Omental fat pad (tissue), 4 donors: ENCODE data around the gene OMA1. TPM values are rescaled to one million over a fixed set of nuclear protein-coding genes. Genes with fewer than 3 reads are reported as not detected.
"Not testable (repeated sequence)": the region's sequence is repeated elsewhere in the genome, so short reads cannot be mapped to it uniquely, and the experiment has no call there.

ENCODE experiments used
- ATAC-seq: fragments of 150-250 bp; one replicate; pipeline ENCODE4 v1.9.1; 2016; ENCODE audit warnings: mild to moderate bottlenecking, moderate library complexity; ENCODE audit not compliant: low FRiP score
- DNase-seq: peaks from one replicate; pipeline ENCODE4 v3.0.0-alpha.2; 2019; ENCODE audit warnings: low spot score
- CTCF ChIP-seq, 3 donors: fragments of 450-650 bp; IDR thresholded peaks; one replicate each; pipeline ENCODE4 v1.5.1; 2016 to 2017; ENCODE audit warnings: antibody characterized with exemption in 3 of 3, mild to moderate bottlenecking in 3 of 3, moderate library complexity in 2 of 3
- total RNA-seq, 4 donors: library from RNA; depleted of rRNA; stranded (reverse); fragments of >200 nt; gene quantifications; one replicate each; pipeline ENCODE4 v1.1.0, GENCODE V29; 2016

The OMA1 gene
- total RNA-seq, 4 donors from 2014 or later, result 13.8 to 23.2 (median 20.3) TPM

- no peak for TF ChIP-seq CTCF (IDR thresholded peaks at IDR 0.05)
- no peak for ATAC-seq
- DNase-seq, result no peak
These were observed 21.8 kb upstream of the OMA1 start for GRCh38 chr1:58568271-58568860.

- DNase-seq (no peak), ATAC-seq (no peak)
- TF ChIP-seq CTCF (IDR thresholded peaks at IDR 0.05), result no peak
These were observed 19.8 kb upstream of the OMA1 start for GRCh38 chr1:58566339-58566738.

GRCh38 chr1:58563715-58564114 is 17.2 kb upstream of the OMA1 start:
- DNase-seq, result not testable (repeated sequence)

GRCh38 chr1:58561633-58562032 is 15.1 kb upstream of the OMA1 start:
- TF ChIP-seq CTCF (IDR thresholded peaks at IDR 0.05), result no peak
- ATAC-seq, result no peak
- DNase-seq, result no peak

More at GRCh38 chr1:58563715-58564114, 17.2 kb upstream of the OMA1 start:
- ATAC-seq, result not testable (repeated sequence)

GRCh38 chr1:58555393-58555792 is 8.9 kb upstream of the OMA1 start:
- DNase-seq (no peak), ATAC-seq (no peak)
- no peak for TF ChIP-seq CTCF (IDR thresholded peaks at IDR 0.05)

GRCh38 chr1:58551186-58552140 is 4.9 kb upstream of the OMA1 start:
- ATAC-seq (no peak), DNase-seq (no peak)
- no peak for TF ChIP-seq CTCF (IDR thresholded peaks at IDR 0.05)

- DNase-seq, ATAC-seq: not testable (repeated sequence)
These were observed 2.8 kb upstream of the OMA1 start for GRCh38 chr1:58549291-58549690.

GRCh38 chr1:58548371-58548770 is 1.8 kb upstream of the OMA1 start:
- DNase-seq (no peak), ATAC-seq (no peak)
- no peak for TF ChIP-seq CTCF (IDR thresholded peaks at IDR 0.05)
